DOHH2 (cell line): ENCODE data around the gene TOR1AIP2.

Source experiments
- CTCF ChIP-seq: fragments of 200-600 bp; sonication (generic); IDR thresholded peaks from one replicate; pipeline ENCODE4 v1.5.1; 2014; ENCODE audit warnings: antibody characterized with exemption, mild to moderate bottlenecking, low read depth, low read length; ENCODE audit not compliant: poor library complexity, severe bottlenecking
- EZH2phosphoT487 ChIP-seq: fragments of 200-600 bp; sonication (generic); IDR thresholded peaks from 2 replicates; pipeline ENCODE4 v1.6.1; 2017; ENCODE audit warnings: borderline replicate concordance, mild to moderate bottlenecking, antibody characterized with exemption, low read length, moderate library complexity, mixed read lengths

GRCh38 chr1:179883745-179884138 is 6.1 kb upstream of the TOR1AIP2 start:
- TF ChIP-seq CTCF (no peak), EZH2phosphoT487 (no peak)
